Lung microvascular endothelial cell (primary cell): ENCODE results near the gene SPEM1. TPM values are rescaled to one million over a fixed set of nuclear protein-coding genes. Genes with fewer than 3 reads are reported as not detected.
"Not testable (repeated sequence)": the region's sequence is repeated elsewhere in the genome, so short reads cannot be mapped to it uniquely, and the experiment has no call there.

Experiments
- DNase-seq, 2 donors: peaks; one replicate each; pipeline versions ENCODE4 v3.0.0 to v3.0.0-alpha.2; 2010; ENCODE audit warnings: low read depth in 2 of 2
- total RNA-seq: library from RNA; depleted of rRNA; stranded (reverse); fragments of >200 nt; gene quantifications from 2 replicates; pipeline ENCODE4 v1.2.1, GENCODE V29; 2014

The SPEM1 gene
- total RNA-seq, 1 donor from 2014 or later, result not detected

- no peak for DNase-seq
Measured at GRCh38 chr17:7468804-7469389, 48.8 kb downstream of the SPEM1 start.

GRCh38 chr17:7469843-7470242 is 49.7 kb downstream of the SPEM1 start:
- not testable (repeated sequence) for DNase-seq

GRCh38 chr17:7470457-7470973 is 50.4 kb downstream of the SPEM1 start:
- DNase-seq, result not testable (repeated sequence)

Other genes with a start within 250 kb of the SPEM1 start
- gene ASGR1, start 241.0 kb upstream of the SPEM1 start, total RNA-seq, result 14.4 and 28.8 TPM in 2 replicates
- 5.4 and 9.1 TPM in 2 replicates for gene DLG4, start 200.5 kb upstream of the SPEM1 start, total RNA-seq
- gene ACADVL, start 200.4 kb upstream of the SPEM1 start, total RNA-seq, result 205 and 242 TPM in 2 replicates
- 25.1 and 31.9 TPM in 2 replicates for gene DVL2, start 185.8 kb upstream of the SPEM1 start, total RNA-seq
- gene PHF23, start 180.9 kb upstream of the SPEM1 start, total RNA-seq, result 30.9 and 38.5 TPM in 2 replicates
- gene GABARAP, start 177.9 kb upstream of the SPEM1 start, total RNA-seq, result 124 and 130 TPM in 2 replicates
- 22.4 and 25.2 TPM in 2 replicates for gene CTDNEP1, start 168.6 kb upstream of the SPEM1 start, total RNA-seq
- 26.6 and 32.7 TPM in 2 replicates for gene ELP5, start 168.1 kb upstream of the SPEM1 start, total RNA-seq
- gene CLDN7, start 157.8 kb upstream of the SPEM1 start, total RNA-seq, result 0.99 and 7.0 TPM in 2 replicates
- 0.22 and 0.60 TPM in 2 replicates for gene SLC2A4, start 138.6 kb upstream of the SPEM1 start, total RNA-seq
- under 0.01 TPM in 2 replicates for gene YBX2, start 125.7 kb upstream of the SPEM1 start, total RNA-seq
- gene EIF5A, start 112.7 kb upstream of the SPEM1 start, total RNA-seq, result 385 and 487 TPM in 2 replicates
- 22.9 and 33.5 TPM in 2 replicates for gene GPS2, start 105.0 kb upstream of the SPEM1 start, total RNA-seq
- 7.4 and 13.1 TPM in 2 replicates for gene NEURL4, start 91.0 kb upstream of the SPEM1 start, total RNA-seq
- gene ACAP1, start 83.8 kb upstream of the SPEM1 start, total RNA-seq, result 0.40 and 0.44 TPM in 2 replicates
- 2.4 and 3.8 TPM in 2 replicates for gene KCTD11, start 68.2 kb upstream of the SPEM1 start, total RNA-seq
- gene TMEM95, start 65.2 kb upstream of the SPEM1 start, total RNA-seq, result not detected in 2 replicates
- gene TNK1, start 39.2 kb upstream of the SPEM1 start, total RNA-seq, result 1.5 and 1.8 TPM in 2 replicates
- gene PLSCR3, start 25.8 kb upstream of the SPEM1 start, total RNA-seq, result 15.0 and 19.4 TPM in 2 replicates
- 141 and 232 TPM in 2 replicates for gene TMEM256, start 16.2 kb upstream of the SPEM1 start, total RNA-seq
- 1.2 and 1.3 TPM in 2 replicates for gene NLGN2, start 12.5 kb upstream of the SPEM1 start, total RNA-seq
- not detected in 2 replicates for gene SPEM2, start 5.3 kb downstream of the SPEM1 start, total RNA-seq
- not detected in 2 replicates for gene SPEM3, start 8.5 kb downstream of the SPEM1 start, total RNA-seq
- 6.1 and 9.3 TPM in 2 replicates for gene TMEM102, start 15.1 kb downstream of the SPEM1 start, total RNA-seq
- 0.20 and 0.22 TPM in 2 replicates for gene FGF11, start 19.2 kb downstream of the SPEM1 start, total RNA-seq
- 8.1 and 9.2 TPM in 2 replicates for gene CHRNB1, start 24.7 kb downstream of the SPEM1 start, total RNA-seq
- gene ZBTB4, start 59.3 kb downstream of the SPEM1 start, total RNA-seq, result 6.3 and 8.5 TPM in 2 replicates
- gene SLC35G6, start 61.1 kb downstream of the SPEM1 start, total RNA-seq, result not detected in 2 replicates
- 56.0 and 70.0 TPM in 2 replicates for gene POLR2A, start 64.0 kb downstream of the SPEM1 start, total RNA-seq
- 4.4 and 4.8 TPM in 2 replicates for gene TNFSF12, start 128.7 kb downstream of the SPEM1 start, total RNA-seq
- gene TNFSF13, start 138.4 kb downstream of the SPEM1 start, total RNA-seq, result 0.20 and 0.65 TPM in 2 replicates
- 52.3 and 81.5 TPM in 2 replicates for gene SENP3, start 141.6 kb downstream of the SPEM1 start, total RNA-seq
- gene CD68, start 159.3 kb downstream of the SPEM1 start, total RNA-seq, result 0.40 and 0.44 TPM in 2 replicates
- gene MPDU1, start 163.5 kb downstream of the SPEM1 start, total RNA-seq, result 56.7 and 72.2 TPM in 2 replicates
- gene SOX15, start 169.8 kb downstream of the SPEM1 start, total RNA-seq, result not detected in 2 replicates
- gene FXR2, start 194.6 kb downstream of the SPEM1 start, total RNA-seq, result 25.9 and 36.3 TPM in 2 replicates
- 25.7 and 33.3 TPM in 2 replicates for gene SAT2, start 207.5 kb downstream of the SPEM1 start, total RNA-seq
- 0.20 and 0.22 TPM in 2 replicates for gene SHBG, start 209.8 kb downstream of the SPEM1 start, total RNA-seq
- not detected in 2 replicates for gene ATP1B2, start 230.6 kb downstream of the SPEM1 start, total RNA-seq